ENCODE measurements around the gene ALDH16A1. TPM values are rescaled to one million over a fixed set of nuclear protein-coding genes. Genes with fewer than 3 reads are reported as not detected.

Gene ALDH16A1
- 15.3 and 34.4 TPM in 2 replicates for total RNA-seq

DNA sequence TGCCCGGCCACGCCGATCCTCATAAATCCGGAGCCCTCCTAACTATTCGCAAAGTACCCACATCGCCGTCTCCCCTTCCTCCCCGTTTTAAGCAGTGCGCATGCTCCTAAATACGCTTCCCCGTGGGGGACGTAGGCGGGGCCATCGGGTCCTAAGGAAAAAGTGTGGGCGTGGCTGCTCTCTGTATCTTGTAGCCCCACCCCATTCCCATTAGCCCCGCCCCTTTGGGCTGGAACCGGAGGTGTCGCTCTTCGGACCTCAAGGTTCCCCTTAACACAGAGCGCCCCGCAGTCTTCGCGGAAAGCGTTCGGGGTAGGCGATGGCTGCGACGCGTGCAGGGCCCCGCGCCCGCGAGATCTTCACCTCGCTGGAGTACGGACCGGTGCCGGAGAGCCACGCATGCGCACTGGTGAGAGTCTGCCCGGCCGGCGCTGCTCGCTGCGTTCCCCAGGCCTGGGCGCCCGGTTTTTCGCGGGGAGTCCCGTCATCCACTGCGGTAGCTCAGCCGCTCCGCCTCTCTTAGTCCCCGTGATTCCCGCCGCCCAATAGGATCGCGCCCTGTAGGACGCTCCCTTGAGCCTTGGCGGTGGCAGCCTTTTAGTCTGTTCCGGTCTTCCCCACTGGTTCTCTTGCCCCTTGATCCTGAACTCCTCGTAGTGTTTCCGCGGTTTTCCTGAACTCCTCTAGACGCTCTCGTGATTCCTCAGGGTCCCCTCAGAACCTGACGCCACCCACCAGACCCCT, at the start of gene ALDH16A1:
Gene ALDH16A1 (plus strand): TSS at position 213 of the 744 bp plus-strand sequence. CDS start 107 bp downstream, at position 320.

DNA sequence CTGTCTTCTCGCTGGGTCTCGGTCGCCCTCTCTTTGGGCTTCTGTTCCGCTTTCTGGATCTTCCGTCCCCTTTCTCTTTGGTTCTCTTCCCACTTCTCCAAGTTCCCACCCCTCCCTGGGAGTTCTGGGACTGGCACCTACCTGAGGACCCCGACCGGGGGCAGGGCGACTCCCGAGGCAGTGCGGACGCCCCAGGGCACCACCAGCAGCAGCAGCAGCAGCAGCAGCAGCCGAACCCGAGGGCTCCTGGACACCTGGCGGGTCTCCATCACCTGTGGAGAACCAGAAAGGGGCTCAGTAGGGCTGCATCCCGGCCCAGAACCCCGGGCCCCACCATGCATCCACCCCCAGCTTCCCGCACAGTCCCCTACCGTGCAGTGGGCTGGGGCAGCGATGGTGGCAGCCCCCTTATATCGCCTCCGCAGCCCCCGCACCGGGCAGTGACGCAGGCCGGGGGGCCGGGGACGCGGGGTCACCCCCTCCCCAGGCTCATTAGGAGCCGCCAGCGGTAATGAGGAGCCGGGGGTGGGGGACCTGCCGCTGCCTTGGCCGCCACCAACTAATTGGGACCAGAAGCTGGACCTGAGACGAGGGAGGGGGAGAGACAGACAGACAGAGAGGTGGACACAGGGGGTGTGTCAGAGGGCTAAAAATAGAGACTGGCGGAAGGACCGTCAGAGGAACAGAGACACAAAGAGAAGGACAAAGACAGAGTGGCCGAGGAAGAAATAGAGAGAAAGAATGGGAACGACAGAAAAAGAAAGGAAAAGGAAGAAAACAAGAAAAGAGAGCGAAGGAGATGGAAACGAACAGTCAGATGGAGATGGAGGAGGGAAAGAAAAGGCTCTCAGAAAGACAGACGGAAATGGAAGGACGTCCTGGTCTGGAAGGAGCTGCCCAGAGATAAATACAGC, 29.7 kb upstream of the ALDH16A1 start, which contains the start of gene PTH2:
Gene PTH2 (minus strand): TSS at position 371 of the 914 bp plus-strand sequence. CDS start 102 bp downstream, at position 269.

DNA sequence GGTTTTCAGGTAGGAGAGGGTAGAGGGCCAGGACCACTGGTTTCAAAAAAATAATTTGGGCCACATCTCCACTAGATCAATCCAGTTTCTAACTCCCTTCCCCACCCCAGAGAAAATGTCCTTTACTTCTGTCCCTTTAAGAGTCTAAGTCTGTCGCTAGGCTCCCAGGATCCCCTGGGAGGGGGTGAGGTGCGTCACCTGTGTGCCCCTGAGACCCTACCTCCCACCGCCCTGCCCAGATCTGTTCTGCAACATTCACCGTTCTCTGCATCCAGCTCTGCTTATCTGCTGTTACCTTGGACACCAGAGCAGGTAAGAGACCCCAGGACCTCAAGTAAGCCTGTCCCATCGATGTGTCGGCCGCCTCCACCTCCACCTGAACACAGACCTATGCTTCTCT, 27.8 kb upstream of the ALDH16A1 start, which contains the start of gene GFY:
Gene GFY (plus strand): TSS at position 211 of the 400 bp plus-strand sequence. CDS start 1,043 bp downstream, outside the sequence.

DNA sequence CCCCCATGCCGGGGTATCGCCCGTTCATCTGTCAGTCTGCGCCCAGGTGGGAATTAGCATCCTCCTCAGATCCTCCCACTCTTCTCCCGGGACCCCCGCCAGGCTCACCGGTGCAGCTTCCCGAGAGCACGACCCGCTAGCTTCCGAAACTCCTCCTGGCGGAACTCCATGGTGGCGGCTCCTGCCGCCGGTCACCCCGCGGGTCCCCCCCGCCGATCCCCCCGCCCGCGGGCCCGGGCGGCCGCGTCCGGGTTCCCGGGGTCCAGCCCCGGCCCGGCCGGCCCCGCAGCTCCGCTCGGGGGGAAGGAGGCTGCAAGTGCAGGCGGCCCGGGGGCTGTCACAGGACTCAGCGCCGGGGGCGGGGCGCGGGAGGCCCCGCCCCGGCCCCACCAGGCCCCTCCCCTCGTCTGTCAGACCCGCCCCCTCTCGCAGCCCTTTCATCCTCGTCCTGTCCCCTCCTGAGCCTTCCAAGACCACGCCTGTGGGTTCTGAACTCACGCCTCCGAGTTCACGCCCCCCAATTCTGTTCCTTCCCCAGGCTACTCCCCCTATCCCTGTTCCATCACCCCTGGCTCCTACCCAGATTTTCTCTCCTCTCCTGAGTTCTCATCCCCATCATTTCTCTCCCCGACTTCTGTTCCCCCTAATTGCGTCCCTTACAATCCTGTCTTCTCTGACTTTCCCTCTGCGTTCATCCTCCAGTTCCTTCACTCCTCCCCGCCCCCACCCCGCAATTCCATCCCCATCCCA, 11.6 kb upstream of the ALDH16A1 start, which contains the start of gene SLC17A7:
Gene SLC17A7 (minus strand): TSS at position 318 of the 750 bp plus-strand sequence. CDS start 148 bp downstream, at position 170.

DNA sequence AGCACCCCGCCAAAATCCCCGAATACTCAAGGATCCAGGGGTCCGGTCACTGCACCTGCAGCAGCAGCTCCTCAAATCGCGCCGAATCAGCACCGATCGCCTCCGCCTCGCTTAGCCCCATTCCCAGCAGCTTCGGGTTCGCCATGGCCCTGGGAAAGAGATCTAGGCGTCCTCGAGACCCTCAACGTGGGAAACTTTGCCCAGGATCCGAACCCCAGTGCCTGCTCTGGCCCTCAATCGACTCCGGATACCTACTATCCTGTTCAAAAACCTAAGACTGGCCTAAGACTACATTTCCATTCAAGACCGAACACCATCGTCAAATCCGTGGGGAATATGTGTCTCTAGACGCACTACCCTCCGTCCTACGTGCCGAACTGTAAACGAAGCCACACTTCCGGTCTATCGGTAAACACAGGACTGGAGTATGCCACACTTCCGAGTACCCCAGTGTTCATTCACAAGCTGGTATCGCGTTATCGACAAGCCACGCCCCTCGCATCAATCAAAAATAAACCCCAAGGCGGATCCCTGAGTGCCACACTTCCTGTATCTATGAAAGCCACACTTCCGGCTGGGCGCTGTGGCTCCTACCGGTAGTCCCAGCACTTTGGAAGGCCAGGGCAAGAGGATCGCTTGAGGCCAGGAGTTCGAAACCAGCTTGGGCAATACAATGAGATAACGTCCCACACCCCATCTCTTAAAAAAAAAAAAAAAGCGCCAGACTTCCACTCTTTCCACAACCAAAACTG, 1.4 kb upstream of the ALDH16A1 start, which contains the start of gene PIH1D1:
Gene PIH1D1 (minus strand): TSS at position 385 of the 752 bp plus-strand sequence. CDS start 240 bp downstream, at position 145.

DNA sequence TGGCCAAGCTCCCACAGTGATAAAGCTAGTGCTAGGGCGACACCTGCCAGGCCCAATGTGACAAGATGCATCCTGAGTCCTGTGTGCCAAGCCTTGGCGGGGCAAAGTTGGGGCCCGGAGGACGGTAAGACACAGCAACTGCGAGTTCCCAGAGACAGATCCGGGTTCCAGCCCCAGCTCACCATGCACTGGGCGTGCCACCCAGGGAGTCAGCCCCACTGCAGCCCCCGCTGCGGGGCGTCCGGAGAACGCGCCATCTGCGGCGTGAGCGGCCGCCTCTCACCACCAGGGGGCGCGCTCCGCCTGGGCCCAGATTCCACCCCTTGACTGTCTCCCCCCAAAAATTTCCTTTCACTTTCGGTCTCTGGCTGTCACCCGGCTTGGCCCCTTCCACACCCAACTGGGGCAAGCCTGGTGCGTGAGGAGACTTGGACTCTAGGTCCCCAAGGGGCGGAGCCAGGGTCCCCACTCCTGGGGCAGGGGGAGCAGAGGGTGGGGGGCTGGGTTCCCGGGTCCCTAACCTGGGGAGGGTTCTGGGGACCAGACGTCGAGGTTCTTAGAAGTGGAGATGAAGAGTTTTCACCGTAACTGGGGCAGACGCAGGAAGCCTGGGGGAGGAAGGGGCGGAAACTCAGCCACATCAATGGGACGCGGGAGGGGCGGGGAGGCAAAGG, 21.0 kb downstream of the ALDH16A1 start, which contains the start of gene FLT3LG:
Gene FLT3LG (plus strand): TSS at position 348 of the 674 bp plus-strand sequence. CDS start 425 bp downstream, outside the sequence.

DNA sequence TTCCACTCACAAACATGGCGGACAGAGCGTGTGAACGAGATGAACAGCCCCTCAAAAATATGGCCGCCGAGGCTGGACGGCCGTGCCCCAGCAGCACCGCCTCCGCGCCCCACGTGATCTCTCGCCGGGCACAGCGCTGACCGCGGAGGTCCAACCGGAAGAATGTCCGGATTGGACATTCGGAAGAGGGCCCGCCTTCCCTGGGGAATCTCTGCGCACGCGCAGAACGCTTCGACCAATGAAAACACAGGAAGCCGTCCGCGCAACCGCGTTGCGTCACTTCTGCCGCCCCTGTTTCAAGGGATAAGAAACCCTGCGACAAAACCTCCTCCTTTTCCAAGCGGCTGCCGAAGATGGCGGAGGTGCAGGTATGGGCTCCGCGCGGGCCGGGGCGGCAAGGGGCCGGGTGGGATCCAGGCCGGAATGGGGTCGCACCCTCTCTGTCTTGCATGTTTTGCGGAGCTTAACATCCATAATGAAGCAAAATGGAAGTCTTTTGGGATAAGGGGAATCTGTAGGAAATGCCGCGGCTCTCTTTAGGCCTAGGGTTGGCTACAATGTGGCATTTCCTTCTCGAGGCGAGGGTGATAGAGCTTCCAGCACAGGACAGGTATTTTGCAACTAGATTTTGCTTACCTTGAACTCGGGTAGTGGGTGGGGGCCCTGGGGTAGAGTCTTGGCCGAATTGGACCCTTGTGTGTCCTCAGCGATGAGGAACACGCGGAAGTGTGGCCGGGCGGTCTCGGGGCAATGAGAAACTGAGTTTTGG, 34.4 kb downstream of the ALDH16A1 start, which contains the start of gene RPL13A:
Gene RPL13A (plus strand): TSS at position 332 of the 769 bp plus-strand sequence. CDS start 22 bp downstream, at position 354.

Other genes with a start within 250 kb of the ALDH16A1 start
- 0.08 TPM in 1 of 2 replicates, not detected in the other for gene SLC6A16, start 128.0 kb upstream of the ALDH16A1 start, total RNA-seq
- gene CD37, start 117.8 kb upstream of the ALDH16A1 start, total RNA-seq, result not detected in 2 replicates
- gene TEAD2, start 90.8 kb upstream of the ALDH16A1 start, total RNA-seq, result 56.4 and 70.2 TPM in 2 replicates
- gene DKKL1, start 89.3 kb upstream of the ALDH16A1 start, total RNA-seq, result 1.2 and 2.1 TPM in 2 replicates
- gene KASH5, start 65.0 kb upstream of the ALDH16A1 start, total RNA-seq, result not detected in 2 replicates
- not detected in 2 replicates for gene PTH2, start 29.8 kb upstream of the ALDH16A1 start, total RNA-seq
- not detected in 2 replicates for gene GFY, start 27.8 kb upstream of the ALDH16A1 start, total RNA-seq
- not detected in 2 replicates for gene SLC17A7, start 11.7 kb upstream of the ALDH16A1 start, total RNA-seq
- 88.8 and 114 TPM in 2 replicates for gene PIH1D1, start 1.4 kb upstream of the ALDH16A1 start, total RNA-seq
- 3.5 and 4.8 TPM in 2 replicates for gene FLT3LG, start 21.0 kb downstream of the ALDH16A1 start, total RNA-seq
- 3,720 and 4,767 TPM in 2 replicates for gene RPL13A, start 34.4 kb downstream of the ALDH16A1 start, total RNA-seq
- 3,676 and 7,959 TPM in 2 replicates for gene RPS11, start 43.2 kb downstream of the ALDH16A1 start, total RNA-seq
- 70.7 and 127 TPM in 2 replicates for gene FCGRT, start 59.4 kb downstream of the ALDH16A1 start, total RNA-seq
- 108 and 253 TPM in 2 replicates for gene RCN3, start 74.8 kb downstream of the ALDH16A1 start, total RNA-seq
- gene NOSIP, start 127.3 kb downstream of the ALDH16A1 start, total RNA-seq, result 80.7 and 83.4 TPM in 2 replicates
- gene PRRG2, start 128.1 kb downstream of the ALDH16A1 start, total RNA-seq, result 2.1 and 4.5 TPM in 2 replicates
- 7.4 and 16.8 TPM in 2 replicates for gene PRR12, start 138.0 kb downstream of the ALDH16A1 start, total RNA-seq
- 64.0 and 122 TPM in 2 replicates for gene RRAS, start 186.9 kb downstream of the ALDH16A1 start, total RNA-seq
- 29.5 and 39.8 TPM in 2 replicates for gene SCAF1, start 189.0 kb downstream of the ALDH16A1 start, total RNA-seq
- 43.8 and 83.4 TPM in 2 replicates for gene IRF3, start 212.6 kb downstream of the ALDH16A1 start, total RNA-seq
- 12.6 and 19.8 TPM in 2 replicates for gene BCL2L12, start 212.7 kb downstream of the ALDH16A1 start, total RNA-seq
- 174 and 372 TPM in 2 replicates for gene PRMT1, start 224.0 kb downstream of the ALDH16A1 start, total RNA-seq
- 1.7 and 2.9 TPM in 2 replicates for gene ADM5, start 236.4 kb downstream of the ALDH16A1 start, total RNA-seq
- 15.8 and 50.0 TPM in 2 replicates for gene CPT1C, start 237.9 kb downstream of the ALDH16A1 start, total RNA-seq